CD4-positive, alpha-beta T cell treated with Interleukin-6 at 100 ng/mL for 8 hours (primary cell): ENCODE measurements around the gene DLGAP1.

ENCODE experiments used
- DNase-seq: peaks from one replicate; pipeline ENCODE4 v3.0.0-alpha.2; 2020; ENCODE audit warnings: mixed read lengths, low spot score

The DLGAP1 gene

GRCh38 chr18:3689986-3690763 is 764.9 kb downstream of the DLGAP1 start:
- no peak for DNase-seq

GRCh38 chr18:3689091-3689490 is 766.0 kb downstream of the DLGAP1 start:
- no peak for DNase-seq

GRCh38 chr18:3688690-3689089 is 766.4 kb downstream of the DLGAP1 start:
- DNase-seq, result no peak

GRCh38 chr18:3683483-3683882 is 771.6 kb downstream of the DLGAP1 start:
- no peak for DNase-seq

- no peak for DNase-seq
Observed at GRCh38 chr18:3682061-3682460, 773.0 kb downstream of the DLGAP1 start.

GRCh38 chr18:3679241-3679640 is 775.9 kb downstream of the DLGAP1 start:
- no peak for DNase-seq

GRCh38 chr18:3675994-3676393 is 779.1 kb downstream of the DLGAP1 start:
- no peak for DNase-seq

GRCh38 chr18:3675446-3675845 is 779.7 kb downstream of the DLGAP1 start:
- no peak for DNase-seq

GRCh38 chr18:3671176-3671575 is 783.9 kb downstream of the DLGAP1 start:
- DNase-seq, result no peak

- DNase-seq, result no peak
Observed at GRCh38 chr18:3669376-3669775, 785.7 kb downstream of the DLGAP1 start.

GRCh38 chr18:3667255-3668137 is 787.6 kb downstream of the DLGAP1 start:
- DNase-seq, result no peak

GRCh38 chr18:3666526-3667254 is 788.4 kb downstream of the DLGAP1 start:
- no peak for DNase-seq

GRCh38 chr18:3665780-3666525 is 789.2 kb downstream of the DLGAP1 start:
- peak; percentile 72 for DNase-seq

GRCh38 chr18:3665204-3665603 is 789.9 kb downstream of the DLGAP1 start:
- no peak for DNase-seq

GRCh38 chr18:3664563-3665178 is 790.4 kb downstream of the DLGAP1 start:
- no peak for DNase-seq

- DNase-seq, result no peak
Observed at GRCh38 chr18:3663870-3664512, 791.1 kb downstream of the DLGAP1 start.

- DNase-seq, result no peak
Observed at GRCh38 chr18:3661989-3662388, 793.1 kb downstream of the DLGAP1 start.

- no peak for DNase-seq
Observed at GRCh38 chr18:3660739-3661515, 794.2 kb downstream of the DLGAP1 start.

GRCh38 chr18:3658529-3658928 is 796.6 kb downstream of the DLGAP1 start:
- no peak for DNase-seq
